IMR-90 (cell line): ENCODE measurements around the gene SORBS1. TPM values are rescaled to one million over a fixed set of nuclear protein-coding genes. Genes with fewer than 3 reads are reported as not detected.

Experiments used
- ATAC-seq: fragments of 200-7000 bp; cut with Tn5 transposase; 2 replicates; pipeline ENCODE4 v1.9.1; 2020; ENCODE audit warnings: low read depth, mild to moderate bottlenecking, moderate library complexity
- BruUV-seq: library from RNA; stranded (reverse); fragments of 400-500 nt; replicated peaks from 2 replicates; lab custom pipeline; 2021; lab: Mats Ljungman, UMichigan
- CTCF ChIA-PET: fragments of 300-600 bp; formaldehyde crosslinking; extraction: SDS; loops from one replicate; lab custom pipeline; 2021; ENCODE audit warnings: antibody characterized with exemption; lab: Yijun Ruan, JAX
- POLR2A ChIA-PET: fragments of 300-600 bp; sonication (Branson Sonifier 250); formaldehyde crosslinking; loops from one replicate; lab custom pipeline; 2022; ENCODE audit warnings: antibody characterized with exemption; ENCODE audit not compliant: unreplicated experiment; lab: Charles Lee
- DNase-seq: peaks from one replicate; pipeline ENCODE4 v3.0.0; 2013
- H2AFZ ChIP-seq: replicated peaks from 2 replicates; pipeline ENCODE3; 2013; ENCODE audit warnings: low read length, mild to moderate bottlenecking; ENCODE audit not compliant: poor library complexity
- H2AK5ac ChIP-seq: 2 replicates; pipeline ENCODE4 v1.6.1; 2013; ENCODE audit warnings: low read depth, low read length, inconsistent platforms
- H2AK9ac ChIP-seq: replicated peaks from 2 replicates; pipeline ENCODE3; 2013; ENCODE audit warnings: mild to moderate bottlenecking, low read depth, low read length, moderate library complexity; ENCODE audit not compliant: poor library complexity
- H2BK120ac ChIP-seq: 2 replicates; pipeline ENCODE4 v1.6.1; 2013; ENCODE audit warnings: low read depth, low read length, inconsistent platforms
- H2BK15ac ChIP-seq: 3 replicates; pipeline ENCODE4 v1.6.1; 2013; ENCODE audit warnings: low read depth, low read length, inconsistent platforms
- H2BK20ac ChIP-seq: 2 replicates; pipeline ENCODE4 v1.6.1; 2013; ENCODE audit warnings: low read depth, mild to moderate bottlenecking, inconsistent platforms, low read length, moderate library complexity
- H2BK5ac ChIP-seq: 2 replicates; pipeline ENCODE4 v1.6.1; 2013; ENCODE audit warnings: mild to moderate bottlenecking, low read depth, low read length, inconsistent platforms; ENCODE audit not compliant: poor library complexity, severe bottlenecking
- H3K14ac ChIP-seq: replicated peaks from 2 replicates; pipeline ENCODE4 v1.6.1; 2013; ENCODE audit warnings: low read depth, low read length, inconsistent platforms
- H3K18ac ChIP-seq: 2 replicates; pipeline ENCODE4 v1.6.1; 2013; ENCODE audit warnings: low read depth, low read length, control low read depth
- H3K23ac ChIP-seq: 2 replicates; pipeline ENCODE4 v1.6.1; 2013; ENCODE audit warnings: low read depth, low read length, inconsistent platforms
- H3K27ac ChIP-seq: 2 replicates; pipeline ENCODE4 v1.5.1; 2013; ENCODE audit warnings: mild to moderate bottlenecking, control low read depth, low read length; ENCODE audit not compliant: insufficient read depth
- H3K27me3 ChIP-seq: 2 replicates; pipeline ENCODE4 v1.6.1; 2013; ENCODE audit warnings: low read length; ENCODE audit not compliant: control insufficient read depth, insufficient read depth
- H3K36me3 ChIP-seq: 2 replicates; pipeline ENCODE4 v1.6.1; 2013; ENCODE audit warnings: low read length, mixed read lengths; ENCODE audit not compliant: control insufficient read depth, insufficient read depth
- H3K4ac ChIP-seq: 2 replicates; pipeline ENCODE4 v1.6.1; 2013; ENCODE audit warnings: low read depth, low read length, inconsistent platforms
- H3K4me1 ChIP-seq: 2 replicates; pipeline ENCODE4 v1.6.1; 2013; ENCODE audit warnings: low read length, mixed read lengths; ENCODE audit not compliant: control insufficient read depth, insufficient read depth
- H3K4me2 ChIP-seq: 2 replicates; pipeline ENCODE4 v1.6.1; 2013; ENCODE audit warnings: low read depth, mild to moderate bottlenecking, control low read depth, low read length, moderate library complexity
- H3K4me3 ChIP-seq: 2 replicates; pipeline ENCODE4 v1.5.1; 2013; ENCODE audit warnings: low read depth, mild to moderate bottlenecking, control low read depth, low read length, moderate library complexity; ENCODE audit not compliant: insufficient read depth
- H3K56ac ChIP-seq: 2 replicates; pipeline ENCODE4 v1.6.1; 2013; ENCODE audit warnings: low read length, inconsistent platforms; ENCODE audit not compliant: insufficient read depth; ENCODE audit errors: extremely low read depth
- H3K79me1 ChIP-seq, 2 experiments: 2 replicates each; pipeline ENCODE4 v1.6.1; 2013; ENCODE audit warnings: low read length in 2 of 2, inconsistent platforms in 1 of 2, low read depth in 1 of 2
- H3K9ac ChIP-seq: 2 replicates; pipeline ENCODE4 v1.6.1; 2013; ENCODE audit warnings: low read depth, low read length, control low read depth
- H3K9me1 ChIP-seq: 2 replicates; pipeline ENCODE4 v1.6.1; 2013; ENCODE audit warnings: low read length, inconsistent platforms; ENCODE audit not compliant: insufficient read depth
- H3K9me3 ChIP-seq: 2 replicates; pipeline ENCODE4 v1.6.1; 2013; ENCODE audit warnings: low read length; ENCODE audit not compliant: control insufficient read depth, insufficient read depth
- H4K20me1 ChIP-seq: 2 replicates; pipeline ENCODE4 v1.6.1; 2013; ENCODE audit warnings: low read length, inconsistent platforms; ENCODE audit not compliant: insufficient read depth
- H4K5ac ChIP-seq: 2 replicates; pipeline ENCODE4 v1.6.1; 2013; ENCODE audit warnings: mild to moderate bottlenecking, low read depth, low read length, control low read depth
- H4K8ac ChIP-seq, 2 experiments: 2 replicates each; pipeline ENCODE4 v1.6.1; 2013; ENCODE audit warnings: low read depth in 2 of 2, low read length in 2 of 2, control low read depth in 1 of 2, inconsistent platforms in 1 of 2
- H4K91ac ChIP-seq: 2 replicates; pipeline ENCODE4 v1.6.1; 2013; ENCODE audit warnings: low read depth, low read length, inconsistent platforms; ENCODE audit not compliant: insufficient read depth
- BHLHE40 ChIP-seq: fragments of 150-350 bp; IDR thresholded peaks from 2 replicates; pipeline ENCODE4 v1.6.1; 2016; ENCODE audit warnings: mild to moderate bottlenecking, low read depth, low read length
- CEBPB ChIP-seq: IDR thresholded peaks from 2 replicates; pipeline ENCODE4 v1.6.1; 2012; ENCODE audit warnings: low read depth, low read length, improper control_type of control experiment
- CHD1 ChIP-seq: IDR thresholded peaks from 2 replicates; pipeline ENCODE4 v1.6.1; 2012; ENCODE audit warnings: low read depth, low read length, improper control_type of control experiment
- CTCF ChIP-seq: conservative IDR thresholded peaks from 2 replicates; pipeline ENCODE4 v1.5.1; 2012; ENCODE audit warnings: mild to moderate bottlenecking, low read depth, low read length, improper control_type of control experiment
- ELK1 ChIP-seq: fragments of 150-350 bp; IDR thresholded peaks from 2 replicates; pipeline ENCODE4 v1.6.1; 2016; ENCODE audit warnings: low read depth, mild to moderate bottlenecking, low read length, moderate library complexity, borderline replicate concordance
- FOS ChIP-seq: fragments of 150-350 bp; IDR thresholded peaks from 2 replicates; pipeline ENCODE4 v1.6.1; 2016; ENCODE audit warnings: low read depth, low read length
- MAFK ChIP-seq: IDR thresholded peaks from 2 replicates; pipeline ENCODE4 v1.6.1; 2012; ENCODE audit warnings: low read depth, low read length, improper control_type of control experiment
- MAZ ChIP-seq: IDR thresholded peaks from 2 replicates; pipeline ENCODE4 v1.6.1; 2012; ENCODE audit warnings: low read depth, mild to moderate bottlenecking, low read length, improper control_type of control experiment, moderate library complexity, borderline replicate concordance
- MXI1 ChIP-seq: IDR thresholded peaks from 2 replicates; pipeline ENCODE4 v1.6.1; 2012; ENCODE audit warnings: low read depth, mild to moderate bottlenecking, low read length, moderate library complexity, borderline replicate concordance
- NFE2L2 ChIP-seq: fragments of 150-350 bp; IDR thresholded peaks from 2 replicates; pipeline ENCODE4 v1.6.1; 2016; ENCODE audit warnings: low read depth, mild to moderate bottlenecking, low read length
- POLR2A ChIP-seq: IDR thresholded peaks from 2 replicates; pipeline ENCODE4 v1.6.1; 2012; ENCODE audit warnings: mild to moderate bottlenecking, low read depth, low read length
- RAD21 ChIP-seq: IDR thresholded peaks from 2 replicates; pipeline ENCODE4 v1.6.1; 2012; ENCODE audit warnings: low read length, improper control_type of control experiment
- RCOR1 ChIP-seq: IDR thresholded peaks from 2 replicates; pipeline ENCODE4 v1.6.1; 2012; ENCODE audit warnings: mild to moderate bottlenecking, low read length, improper control_type of control experiment; ENCODE audit not compliant: insufficient replicate concordance
- RFX5 ChIP-seq: IDR thresholded peaks from 2 replicates; pipeline ENCODE4 v1.8.0; 2012; ENCODE audit warnings: low read depth, mild to moderate bottlenecking, low read length, moderate library complexity
- SMC3 ChIP-seq: fragments of 150-350 bp; IDR thresholded peaks from 2 replicates; pipeline ENCODE4 v1.6.1; 2016; ENCODE audit warnings: low read depth, mild to moderate bottlenecking, antibody characterized with exemption, low read length, moderate library complexity
- USF2 ChIP-seq: fragments of 150-350 bp; IDR thresholded peaks from 2 replicates; pipeline ENCODE4 v1.6.1; 2017; ENCODE audit warnings: mild to moderate bottlenecking, antibody characterized with exemption, low read length, low read depth
- WGBS, 2 experiments: methylation state at CpG; one replicate each; pipeline versions ENCODE4 v1.1.5 to v1.1.7; 2013; ENCODE audit warnings: missing lambda C conversion rate in 2 of 2; ENCODE audit not compliant: insufficient read length in 1 of 2; ENCODE audit errors: extremely low coverage in 2 of 2; 5-methylcytosine and 5-hydroxymethylcytosine counted together
- dilution Hi-C: fragments of 300-500 bp; cut with HindIII; formaldehyde crosslinking; loops from one replicate; pipeline ENCODE4 v1.14.3; 2018; ENCODE audit warnings: low sequenced_read_pairs; ENCODE audit not compliant: unreplicated experiment
- in situ Hi-C: fragments of 300-500 bp; cut with MboI; formaldehyde crosslinking; loops from 3 replicates; pipeline ENCODE4 v1.14.3; 2019; ENCODE audit warnings: low sequenced_read_pairs, inconsistent platforms, mixed read lengths
- intact Hi-C: fragments of 100-400 bp; cut with micrococcal nuclease; formaldehyde crosslinking; loops from 2 replicates; pipeline ENCODE4 v1.10.0; 2022
- polyA plus RNA-seq, 3 experiments: library from polyadenylated mRNA; depleted of rRNA; stranded (reverse); fragments of >200 nt; gene quantifications; 2 replicates each; pipeline ENCODE4 v1.2.3, GENCODE V29; 2012; ENCODE audit warnings: low replicate concordance in 1 of 3
- total RNA-seq: library from RNA; depleted of rRNA; stranded (reverse); fragments of >200 nt; gene quantifications from 2 replicates; pipeline ENCODE4 v1.2.3, GENCODE V29; 2012

The SORBS1 gene
- total and polyA plus RNA-seq, 2 of the 4 experiments (the other 2 are of a cell fraction): 0.18 to 0.32 TPM

- H3K4me2 ChIP-seq: no peak overlapping the region
- 0 out of 2 replicates have a peak overlapping the region, but pooled peaks have one; percentile 0 for H3K18ac ChIP-seq
- ChIA-PET POLR2A (no interaction called here), CTCF (no interaction called here)
- no peak overlapping the region for H2AFZ ChIP-seq
- H2BK120ac ChIP-seq: no peak overlapping the region
- H4K8ac ChIP-seq: 0 out of 4 replicates have a peak overlapping the region, but pooled peaks of 1 of the 2 experiments have one; percentile 1
- no peaks in the 10 kb centered on the region for H3K9me3 ChIP-seq
- intact Hi-C loops (no loop called here), in situ Hi-C loops (no loop called here), dilution Hi-C loops (no loop called here)
- H2AK5ac ChIP-seq: no peak overlapping the region; the same call in 1 of the 2 replicates
- H3K36me3 ChIP-seq: peaks cover 44% of the 10 kb centered on the region
- no TSS peak for BruUV-seq
- peak overlapping the region; percentile 27; the same call in 1 of the 2 replicates for H3K27ac ChIP-seq
- H3K4me3 ChIP-seq: no peak overlapping the region
- H3K27me3 ChIP-seq: no peaks in the 10 kb centered on the region
- peaks cover 22% of the 10 kb centered on the region for H3K4me1 ChIP-seq
- H2BK15ac ChIP-seq: no peak overlapping the region; the same call in 2 of the 3 replicates
- 64% methylated on average over 10 of the region's 12 CpGs; no CpG with 5 or more reads in 1 of the 2 experiments for WGBS, 2 experiments
- no peak overlapping the region for H3K56ac ChIP-seq
- no peak overlapping the region for H4K91ac ChIP-seq
- no peak overlapping the region for H3K9ac ChIP-seq
- no peak overlapping the region for H4K5ac ChIP-seq
- TF ChIP-seq NFE2L2 (no peak), USF2 (no peak), MAFK (no peak), SMC3 (no peak), CHD1 (no peak), RAD21 (no peak), RFX5 (no peak), CEBPB (no peak), RCOR1 (no peak), CTCF (no peak), BHLHE40 (no peak), FOS (no peak), ELK1 (no peak), MXI1 (no peak), POLR2A (no peak), MAZ (no peak)
- H4K20me1 ChIP-seq: peaks cover 9% of the 10 kb centered on the region
- DNase-seq (peak; percentile 60), ATAC-seq (no peak)
- H3K14ac ChIP-seq: 0 out of 2 replicates have a peak overlapping the region, but pooled peaks have one; percentile 17
- H3K9me1 ChIP-seq: peaks cover 19% of the 10 kb centered on the region
- peaks cover 33 to 69% of the 10 kb centered on the region in 2 experiments for H3K79me1 ChIP-seq
- H3K23ac ChIP-seq: peak overlapping the region; percentile 28; the same call in 1 of the 2 replicates
- H2BK5ac ChIP-seq: peak overlapping the region; percentile 18
- no peak overlapping the region for H3K4ac ChIP-seq
- H2BK20ac ChIP-seq: no peak overlapping the region
- H2AK9ac ChIP-seq: no peak overlapping the region
These were observed 292.7 kb downstream of the SORBS1 start for GRCh38 chr10:95268438-95268837.
